Left lobe of liver (tissue), 2 donors: ENCODE results near the gene FER. TPM values are rescaled to one million over a fixed set of nuclear protein-coding genes. Genes with fewer than 3 reads are reported as not detected.
"Not testable (repeated sequence)": the region's sequence is repeated elsewhere in the genome, so short reads cannot be mapped to it uniquely, and the experiment has no call there.

Experiments
- ATAC-seq: fragments of 200-7000 bp; cut with Tn5 transposase; one replicate; pipeline ENCODE4 v1.9.1; 2020; ENCODE audit warnings: mild to moderate bottlenecking, moderate library complexity
- DNase-seq: peaks from one replicate; pipeline ENCODE4 v3.0.0-alpha.2; 2020; ENCODE audit warnings: low spot score
- total RNA-seq: library from RNA; stranded (reverse); gene quantifications from one replicate; pipeline ENCODE4 v1.2.1, GENCODE V29; 2021
- donor health status: DM: no; HTN: no; CAD: no; lungs with moderate emphysema.
- donor health status: DM: no; HTN: yes; CAD: no.

The FER gene
- total RNA-seq, 1 donor from 2014 or later = 3.7 TPM

DNA sequence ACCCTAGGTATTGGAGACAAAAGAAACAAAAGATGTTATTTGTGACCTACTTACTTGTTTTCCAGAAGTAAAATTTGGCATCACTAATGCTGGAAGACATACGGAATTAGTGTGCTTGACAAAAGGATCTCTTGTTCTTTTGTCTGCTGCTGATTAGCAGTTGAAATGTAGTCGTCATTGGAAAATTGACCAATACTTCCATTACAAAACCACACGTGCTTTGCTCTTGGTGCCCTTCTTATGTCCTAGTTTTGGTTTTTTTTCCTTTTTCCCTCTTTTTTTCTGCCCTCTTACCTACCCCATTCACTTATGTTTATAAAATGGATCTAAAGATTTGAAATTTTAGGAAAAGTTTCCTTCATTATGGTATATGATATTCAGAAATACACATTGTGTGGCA lies 197.4 kb downstream of the FER start:
- DNase-seq (no peak), ATAC-seq (no peak)

DNA sequence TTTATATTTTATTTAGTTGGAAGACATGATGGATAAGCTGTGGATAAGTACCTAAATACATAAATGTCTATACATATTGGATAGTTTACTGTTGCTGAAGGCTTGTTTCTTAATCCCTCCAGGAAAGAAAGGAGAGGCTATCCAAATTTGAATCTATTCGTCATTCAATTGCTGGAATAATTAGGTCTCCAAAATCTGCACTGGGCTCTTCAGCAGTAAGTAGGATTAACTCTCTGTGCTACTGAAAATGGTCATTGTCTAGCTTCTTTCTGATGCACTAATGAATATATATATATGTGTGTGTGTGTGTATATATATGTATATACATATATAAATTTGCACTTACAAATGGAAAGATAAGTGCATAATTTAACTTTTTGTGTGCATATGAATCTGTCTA lies 198.3 kb downstream of the FER start:
- ATAC-seq = no peak
- DNase-seq = no peak

DNA sequence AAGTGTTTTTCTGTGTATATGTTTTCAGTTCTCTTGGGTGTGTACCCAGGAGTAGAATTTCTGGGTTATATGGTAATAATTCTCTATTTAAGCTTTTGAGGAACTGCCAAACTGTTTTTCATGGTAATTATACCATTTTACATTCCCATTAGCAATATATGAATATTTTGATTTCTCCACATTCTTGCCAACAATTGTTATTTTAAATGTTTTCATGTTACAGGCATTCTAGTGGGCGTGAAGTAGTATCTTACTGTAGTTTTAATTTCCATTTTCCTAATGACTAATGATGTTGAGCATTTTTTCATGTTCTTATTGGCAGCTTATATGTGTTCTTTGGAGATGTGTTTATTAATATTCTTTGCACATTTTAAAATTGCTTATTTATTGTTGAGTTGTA lies 199.5 kb downstream of the FER start:
- DNase-seq = no peak
- no peak for ATAC-seq

DNA sequence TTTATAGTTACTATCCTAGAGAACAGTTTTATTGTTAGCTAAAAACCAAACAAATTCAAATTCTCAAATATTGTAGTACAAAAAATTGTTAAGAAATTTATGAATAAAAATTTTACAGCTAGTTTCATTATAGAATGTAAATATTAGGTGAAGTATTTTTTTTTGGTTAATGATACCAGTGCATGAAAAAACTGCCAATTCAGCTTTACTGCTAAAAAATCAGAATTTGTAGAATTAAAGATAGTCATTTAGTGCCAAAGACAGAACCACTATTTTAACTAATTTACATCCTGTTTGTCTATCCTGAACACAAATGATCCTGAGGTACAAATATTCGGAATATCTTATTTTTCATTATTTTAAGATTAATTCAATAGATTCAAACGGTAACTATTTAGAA lies 202.6 kb downstream of the FER start:
- DNase-seq (no peak), ATAC-seq (no peak)

DNA sequence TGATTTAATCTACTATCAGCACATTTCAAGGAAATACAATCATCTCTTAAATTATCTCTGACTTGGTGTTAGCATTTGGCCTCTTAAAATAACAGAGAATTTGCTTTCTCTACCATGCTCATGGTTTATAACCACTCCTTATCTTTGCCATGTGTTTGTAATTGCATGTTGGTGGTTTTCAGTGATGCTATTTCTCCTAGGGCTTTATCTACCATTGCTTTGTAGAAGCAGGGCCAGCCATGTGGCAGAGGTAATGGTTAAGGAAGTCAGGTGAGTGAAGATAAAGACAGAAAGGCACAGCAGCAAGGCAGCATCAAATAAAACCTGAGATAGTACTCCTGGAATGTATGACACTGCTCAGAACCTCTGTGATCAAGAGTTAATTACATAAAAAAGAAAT lies 206.2 kb downstream of the FER start:
- DNase-seq (no peak), ATAC-seq (no peak)

DNA sequence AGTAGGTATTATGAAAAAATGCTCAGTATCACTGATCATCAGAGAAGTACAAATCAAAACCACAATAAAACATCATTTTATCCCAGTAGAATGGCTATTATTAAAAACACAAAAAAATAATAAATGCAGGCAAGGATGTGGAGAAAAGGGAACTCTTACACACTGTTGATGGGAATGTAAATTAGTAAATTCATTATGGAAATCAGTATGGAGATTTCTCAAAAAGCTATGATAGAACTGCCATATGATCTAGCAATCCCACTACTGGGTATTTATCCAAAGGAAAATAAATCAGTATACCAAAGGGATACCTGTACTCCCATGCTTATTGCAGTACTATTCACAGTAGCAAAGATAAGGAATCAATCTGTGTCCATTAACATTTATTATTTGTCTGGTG lies 209.6 kb downstream of the FER start:
- no peak for ATAC-seq
- DNase-seq = no peak

DNA sequence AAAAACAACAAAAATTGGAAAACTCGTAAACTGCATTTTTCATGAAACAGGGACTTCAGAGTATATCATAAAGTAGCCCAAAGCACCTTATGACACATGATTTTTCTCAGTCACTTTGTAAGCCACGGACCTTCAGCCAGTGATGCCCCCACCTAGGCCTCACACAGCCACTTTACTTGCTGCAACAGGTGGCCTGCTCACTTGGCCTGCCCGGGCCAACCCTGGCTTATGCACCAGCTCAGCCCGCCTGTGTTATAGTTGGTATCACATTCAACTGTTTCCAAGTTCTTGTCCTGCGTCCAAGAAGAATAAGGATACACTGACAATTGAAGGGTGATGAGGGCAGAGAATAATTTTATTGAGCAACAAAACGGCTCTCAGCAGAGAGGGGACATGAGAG lies 219.2 kb downstream of the FER start:
- no peak for DNase-seq
- ATAC-seq = no peak

DNA sequence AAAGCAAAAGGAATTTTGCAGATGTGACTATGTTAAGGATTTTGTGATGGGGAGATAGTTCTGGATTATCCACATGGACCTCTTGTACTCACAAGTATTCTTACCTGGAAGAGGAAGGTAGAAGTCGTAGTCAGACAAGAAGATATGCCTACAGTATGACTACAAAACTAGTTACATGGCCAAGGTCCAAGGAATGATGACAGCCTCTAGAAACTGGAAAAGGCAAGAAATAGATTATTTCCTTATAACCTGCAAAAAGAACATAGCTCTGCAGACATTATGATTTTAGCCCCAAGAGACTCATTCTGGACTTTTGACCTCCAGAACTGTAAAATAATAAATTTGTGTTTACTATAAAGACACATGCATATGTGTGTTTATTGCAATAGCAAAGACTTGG lies 226.9 kb downstream of the FER start:
- DNase-seq (no peak), ATAC-seq (no peak)

DNA sequence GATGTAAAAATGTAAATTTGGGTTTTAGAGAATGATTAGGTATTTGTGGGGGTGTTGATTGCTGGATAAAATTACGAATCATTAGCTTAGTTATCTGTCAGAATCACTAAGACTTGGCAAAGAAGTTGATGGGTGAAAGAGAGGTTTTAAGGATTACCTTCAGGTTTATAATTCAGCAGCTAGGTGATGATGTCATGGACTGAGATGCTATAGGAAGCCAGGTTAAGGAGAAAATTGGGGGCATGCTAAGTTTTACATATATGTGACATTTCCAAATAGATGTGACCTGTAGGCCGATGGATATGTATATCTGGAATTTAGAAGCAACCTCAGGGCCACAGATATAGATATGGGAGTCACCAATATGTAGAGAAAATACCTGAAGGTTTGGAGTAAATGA lies 228.0 kb downstream of the FER start:
- ATAC-seq (no peak), DNase-seq (no peak)

DNA sequence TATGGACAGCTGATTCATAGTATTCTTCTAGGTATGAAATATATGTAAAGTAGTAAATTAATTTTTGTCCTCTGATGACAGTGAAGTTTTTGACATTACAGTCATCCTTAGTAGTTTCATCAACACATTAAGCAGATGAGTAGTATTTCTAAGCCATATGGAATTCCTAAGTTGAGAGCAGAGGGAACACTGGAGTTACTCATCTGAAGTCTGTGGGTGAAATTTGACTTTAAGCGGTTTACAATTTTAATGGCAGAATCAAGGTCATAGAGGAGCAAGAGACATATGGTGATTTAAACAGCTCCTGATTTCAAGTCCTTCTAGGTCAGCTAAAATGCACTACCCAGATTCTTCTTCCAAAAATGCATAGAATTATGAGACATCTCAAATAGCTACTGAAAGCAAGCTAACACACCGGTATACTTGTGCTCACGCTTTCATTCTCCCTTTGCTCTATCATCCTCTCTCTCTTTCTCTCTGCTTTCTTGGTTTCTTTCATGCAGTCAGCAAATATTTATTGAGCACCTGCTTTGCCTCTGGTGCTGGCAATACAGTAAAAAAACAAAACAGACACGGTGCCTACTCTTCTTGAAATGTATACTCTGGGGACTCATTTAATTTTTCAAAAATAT lies 235.9 kb downstream of the FER start:
- DNase-seq (no peak), ATAC-seq (no peak)

DNA sequence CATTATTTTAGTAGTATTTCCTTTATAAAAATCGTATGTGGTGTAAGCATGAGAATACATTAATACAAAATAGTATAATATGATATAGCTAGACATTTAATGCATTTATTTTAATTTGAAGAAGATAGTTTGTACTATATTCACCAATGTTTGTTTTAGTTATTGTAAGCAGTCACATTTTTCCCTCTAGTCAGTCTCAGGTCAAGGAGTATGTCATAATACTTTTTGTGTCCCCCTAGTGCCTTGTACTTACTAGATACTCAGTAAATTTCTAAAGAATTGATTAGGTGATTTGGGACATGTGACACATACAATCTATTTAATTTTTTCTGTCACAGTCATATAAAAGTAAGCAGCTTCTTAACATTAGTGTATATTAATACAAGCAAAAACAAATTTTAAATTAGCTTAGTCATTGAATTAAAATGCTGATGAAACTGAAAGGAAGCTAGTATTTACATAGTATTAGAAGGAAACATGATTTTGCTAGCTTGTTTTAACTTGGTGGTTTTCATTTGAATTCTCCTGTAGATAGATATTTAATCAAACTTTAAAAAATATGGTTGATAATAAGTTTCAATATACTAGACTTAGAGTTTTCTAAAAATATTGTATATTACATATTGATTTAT lies 242.2 kb downstream of the FER start:
- DNase-seq (no peak), ATAC-seq (no peak)

DNA sequence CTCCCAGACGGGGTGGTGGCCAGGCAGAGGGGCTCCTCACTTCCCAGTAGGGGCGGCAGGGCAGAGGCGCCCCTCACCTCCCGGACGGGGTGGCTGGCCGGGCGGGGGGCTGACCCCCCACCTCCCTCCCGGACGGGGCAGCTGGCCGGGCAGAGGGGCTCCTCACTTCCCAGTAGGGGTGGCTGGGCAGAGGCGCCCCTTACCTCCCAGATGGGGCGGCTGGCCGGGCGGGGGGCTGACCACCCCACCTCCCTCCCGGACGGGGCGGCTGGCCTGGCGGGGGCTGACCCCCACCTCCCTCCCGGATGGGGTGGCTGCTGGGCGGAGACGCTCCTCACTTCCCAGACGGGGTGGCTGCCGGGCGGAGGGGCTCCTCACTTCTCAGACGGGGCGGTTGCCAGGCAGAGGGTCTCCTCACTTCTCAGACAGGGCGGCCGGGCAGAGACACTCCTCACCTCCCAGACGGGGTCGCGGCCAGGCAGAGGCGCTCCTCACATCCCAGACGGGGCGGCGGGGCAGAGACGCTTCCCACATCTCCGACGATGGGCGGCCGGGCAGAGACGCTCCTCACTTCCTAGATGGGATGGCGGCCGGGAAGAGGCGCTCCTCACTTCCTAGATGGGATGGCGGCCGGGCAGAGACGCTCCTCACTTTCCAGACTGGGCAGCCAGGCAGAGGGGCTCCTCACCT lies 244.8 kb downstream of the FER start:
- not testable (repeated sequence) for ATAC-seq, DNase-seq

DNA sequence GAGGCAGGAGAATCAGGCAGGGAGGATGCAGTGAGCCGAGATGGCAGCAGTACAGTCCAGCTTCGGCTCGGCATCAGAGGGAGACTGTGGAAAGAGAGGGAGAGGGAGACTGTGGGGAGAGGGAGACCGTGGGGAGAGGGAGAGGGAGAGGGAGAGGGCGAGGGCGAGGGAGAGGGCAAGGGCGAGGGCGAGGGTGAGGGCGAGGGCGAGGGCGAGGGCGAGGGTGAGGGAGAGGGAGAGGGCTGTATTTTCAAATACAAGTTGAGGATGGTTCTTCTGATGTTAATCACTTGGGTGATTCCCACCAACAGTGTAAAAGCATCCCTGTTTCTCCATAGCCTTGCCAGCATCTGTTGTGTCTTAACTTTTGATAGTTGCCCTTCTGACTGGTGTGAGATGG lies 245.7 kb downstream of the FER start:
- DNase-seq, ATAC-seq: not testable (repeated sequence)

DNA sequence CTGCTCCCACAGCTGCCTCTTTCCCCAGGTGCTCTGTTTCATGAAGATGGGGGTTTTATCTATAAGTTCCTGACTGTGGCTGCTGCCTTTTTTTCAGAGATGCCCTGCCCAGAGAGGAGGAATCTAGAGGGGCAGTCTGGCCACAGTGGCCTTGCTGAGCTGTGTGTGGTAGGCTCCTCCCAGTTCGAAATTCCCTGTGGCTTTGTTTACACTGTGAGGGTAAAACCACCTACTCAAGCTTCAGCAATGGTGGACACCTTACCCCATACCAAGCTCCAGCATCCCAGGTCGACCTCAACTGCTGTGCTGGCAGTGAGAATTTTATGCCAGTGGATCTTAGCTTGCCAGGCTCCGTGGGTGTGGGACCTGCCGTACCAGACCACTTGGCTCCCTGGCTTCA lies 250.0 kb downstream of the FER start:
- ATAC-seq (no peak), DNase-seq (no peak)

DNA sequence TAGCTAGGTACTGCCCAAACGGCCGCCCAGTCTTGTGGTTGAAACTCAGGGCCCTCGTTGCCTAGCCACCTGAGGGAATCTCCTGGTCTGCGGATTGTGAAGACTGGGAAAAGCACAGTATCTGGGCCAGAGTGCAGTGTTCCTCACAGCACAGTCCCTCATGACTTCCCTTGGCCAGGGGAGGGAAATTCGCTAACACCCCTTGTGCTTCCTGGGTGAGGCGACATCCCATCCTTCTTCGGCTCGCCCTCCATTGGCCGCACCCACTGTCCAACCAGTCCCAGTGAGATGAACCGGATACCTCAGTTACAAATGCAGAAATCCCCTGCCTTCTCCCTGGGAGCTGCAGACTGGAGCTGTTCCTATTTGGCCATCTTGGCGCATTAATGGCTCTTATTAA lies 250.5 kb downstream of the FER start:
- no peak for DNase-seq
- no peak for ATAC-seq

DNA sequence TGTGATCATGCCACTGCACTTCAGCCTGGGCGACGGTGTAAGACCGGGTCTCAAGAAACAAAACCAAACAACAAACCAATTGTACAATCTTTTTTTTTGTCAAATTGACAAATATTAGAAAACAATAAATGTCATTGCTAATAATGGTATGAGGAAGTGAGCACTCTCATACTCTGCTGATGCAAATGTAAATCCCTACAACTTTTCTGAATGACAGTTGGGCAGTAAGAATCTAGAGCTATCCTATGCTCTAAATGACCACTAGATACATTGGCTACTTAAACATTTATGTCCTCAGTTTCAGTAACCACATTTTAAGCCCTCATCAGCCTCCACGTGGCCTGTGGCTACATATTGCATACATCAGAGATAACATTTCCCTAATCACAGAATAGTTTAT lies 256.2 kb downstream of the FER start:
- no peak for DNase-seq
- no peak for ATAC-seq

DNA sequence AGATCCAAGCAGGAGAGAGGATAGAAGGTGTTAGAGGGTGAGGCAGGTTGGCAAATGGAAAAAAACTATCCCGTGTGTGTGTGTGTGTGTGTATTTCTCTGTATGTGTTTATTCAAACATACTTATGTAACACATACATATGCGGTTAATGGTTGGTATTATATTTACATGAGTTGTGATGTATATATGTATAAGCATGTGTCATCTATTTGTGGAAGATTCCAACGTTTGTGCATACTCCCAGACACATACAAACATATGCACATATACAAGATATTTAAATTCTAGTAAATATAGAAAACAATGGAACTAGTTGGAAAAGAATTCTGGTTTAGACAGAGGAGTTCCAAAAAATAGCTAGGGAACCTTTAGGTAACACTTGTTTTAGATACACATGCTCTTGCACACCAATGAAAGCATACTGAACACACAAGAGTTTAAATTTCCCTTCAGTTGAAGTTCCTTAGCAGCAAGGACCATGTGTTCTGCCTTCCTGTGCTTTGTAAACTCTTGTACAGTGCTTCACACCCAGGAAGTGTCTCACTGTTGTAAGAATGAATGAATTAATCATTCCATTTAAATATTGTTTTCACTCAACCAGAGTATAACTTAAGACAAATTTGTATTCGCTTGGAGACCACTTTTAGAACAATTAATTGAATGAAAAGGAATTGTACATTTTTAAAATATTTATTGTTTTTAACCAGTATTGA lies 257.8 kb downstream of the FER start:
- DNase-seq (no peak), ATAC-seq (no peak)

DNA sequence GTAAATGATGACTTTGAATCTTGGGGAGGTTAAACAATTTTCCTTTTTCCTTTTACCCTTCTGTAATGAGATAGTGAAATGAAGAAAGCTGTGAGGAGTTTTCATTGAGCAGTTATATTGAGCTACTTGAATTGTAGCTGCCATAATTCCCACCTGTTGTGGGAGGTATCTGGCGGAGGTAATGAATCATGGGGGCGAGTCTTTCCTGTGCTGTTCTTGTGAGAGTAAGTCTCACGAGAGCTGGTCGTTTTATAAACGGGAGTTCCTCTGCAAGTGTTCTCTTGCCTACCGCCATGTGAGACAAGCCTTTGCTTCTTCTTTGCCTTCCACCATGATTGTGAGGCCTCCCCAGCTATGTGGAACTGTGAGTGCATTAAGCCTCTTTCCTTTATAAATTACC lies 258.4 kb downstream of the FER start:
- DNase-seq (no peak), ATAC-seq (no peak)

DNA sequence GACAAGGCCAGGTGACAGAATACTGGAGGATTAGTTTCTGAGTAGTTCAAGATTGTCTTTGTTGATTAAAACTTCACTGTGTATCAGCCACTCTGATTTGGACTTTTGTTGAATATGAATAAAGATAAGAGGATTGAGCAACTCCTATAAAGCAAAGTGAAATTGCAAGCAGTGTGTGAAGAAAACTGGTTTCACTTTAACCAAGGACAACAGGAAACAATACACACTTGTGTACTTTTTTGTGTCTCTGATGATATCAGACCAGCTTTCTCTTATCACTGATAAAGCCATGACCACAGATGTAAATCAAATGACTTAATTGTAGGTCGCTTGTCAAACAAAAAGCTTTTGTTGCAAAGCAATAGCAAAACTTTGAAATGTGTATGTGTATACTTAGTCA lies 268.6 kb downstream of the FER start:
- DNase-seq (no peak), ATAC-seq (peak; percentile 71)

DNA sequence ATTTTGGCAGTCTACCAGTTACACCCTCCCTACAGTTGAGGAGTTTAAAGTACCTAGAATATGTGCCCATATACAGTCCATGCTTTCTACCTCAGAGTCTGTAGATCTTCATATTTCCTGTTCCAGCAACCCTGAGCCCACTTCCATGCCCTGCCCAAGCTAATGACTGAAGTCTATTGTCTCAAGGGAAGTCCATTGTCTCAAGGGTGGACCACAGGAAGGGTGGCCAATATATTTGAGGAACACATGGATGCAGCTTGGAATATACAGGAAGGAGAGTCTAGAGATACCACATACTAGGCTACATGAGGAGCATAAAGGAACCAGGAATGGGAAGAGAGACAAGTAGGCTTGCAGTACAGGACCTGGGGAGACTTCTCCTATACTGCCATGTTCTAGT lies 274.4 kb downstream of the FER start:
- DNase-seq (no peak), ATAC-seq (no peak)

DNA sequence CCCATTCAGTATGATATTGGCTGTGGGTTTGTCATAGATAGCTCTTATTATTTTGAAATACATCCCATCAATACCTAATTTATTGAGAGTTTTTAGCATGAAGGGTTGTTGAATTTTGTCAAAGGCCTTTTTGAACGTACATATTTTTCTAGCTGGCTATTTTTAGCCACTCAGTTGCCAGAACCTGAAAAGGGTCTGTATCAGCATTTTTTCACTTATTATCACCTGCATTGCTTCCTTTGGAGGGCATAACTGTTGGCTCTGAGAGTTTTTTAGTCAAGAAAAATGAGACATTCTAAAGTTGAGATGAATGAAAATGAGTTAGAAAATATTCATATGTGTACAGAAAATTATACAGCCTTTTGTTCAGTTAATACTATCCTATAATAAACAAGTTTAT lies 278.0 kb downstream of the FER start:
- not testable (repeated sequence) for DNase-seq, ATAC-seq
